CD4-positive, alpha-beta T cell treated with Interleukin-4 for 1 hour (primary cell): ENCODE data around the gene MCC.

Experiments
- DNase-seq, 2 donors: peaks; one replicate each; pipeline ENCODE4 v3.0.0-alpha.2; 2020 to 2022

MCC gene

DNA sequence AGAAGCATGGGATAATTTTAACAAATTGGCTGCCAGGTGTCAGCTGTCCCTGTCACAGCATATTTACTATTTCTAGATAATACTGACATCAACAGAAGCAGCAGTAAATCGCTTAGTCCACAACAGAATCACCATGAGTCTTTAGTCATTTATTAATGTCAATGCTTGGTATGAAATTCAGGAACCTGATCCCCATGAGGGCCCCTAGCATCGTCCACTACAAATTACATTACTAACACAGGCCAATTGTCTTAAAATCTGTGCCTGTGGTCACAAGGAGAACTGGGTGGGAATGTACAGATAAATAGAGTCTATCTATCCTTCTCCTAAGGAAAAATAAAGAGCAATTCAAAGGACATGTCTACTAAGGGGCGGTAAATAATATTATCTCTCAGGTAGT, 129.6 kb downstream of the MCC start:
- no peak for DNase-seq

DNA sequence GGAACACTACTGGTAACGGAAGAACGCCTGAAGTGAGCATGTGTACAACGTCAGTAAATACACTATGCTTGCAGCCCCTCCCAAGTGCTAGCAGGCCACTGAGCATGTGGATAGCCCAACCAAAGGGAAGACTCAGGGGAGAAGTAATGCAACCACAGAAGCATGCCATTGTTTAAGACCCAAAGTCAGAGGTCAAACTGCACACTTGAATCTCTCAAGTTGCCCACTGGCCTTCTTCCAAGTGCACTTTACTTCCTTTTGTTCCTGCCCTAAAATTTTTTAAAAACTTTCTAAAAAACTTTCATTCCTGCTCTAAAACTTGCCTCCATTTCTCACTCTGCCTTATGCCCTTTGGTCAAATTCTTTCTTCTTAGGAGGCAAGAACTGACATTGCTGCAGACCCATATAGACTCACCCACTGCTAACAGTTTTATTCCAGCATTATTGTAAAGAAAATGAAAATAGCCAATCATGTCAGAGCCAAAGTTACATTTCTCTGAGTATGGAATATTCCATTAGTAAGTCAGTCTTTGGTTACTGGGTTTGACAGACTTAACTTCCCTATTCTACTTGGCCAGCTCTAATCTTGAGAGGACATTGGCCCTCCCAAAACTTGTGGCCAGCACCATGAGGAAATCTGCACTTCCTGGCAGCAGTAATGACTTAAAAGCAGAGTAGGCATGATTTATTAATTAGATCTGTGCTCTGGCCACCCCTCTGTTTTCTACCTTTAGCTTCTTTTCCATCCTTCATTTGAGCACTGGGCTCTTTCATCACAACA, 130.4 kb downstream of the MCC start:
- no peak for DNase-seq

DNA sequence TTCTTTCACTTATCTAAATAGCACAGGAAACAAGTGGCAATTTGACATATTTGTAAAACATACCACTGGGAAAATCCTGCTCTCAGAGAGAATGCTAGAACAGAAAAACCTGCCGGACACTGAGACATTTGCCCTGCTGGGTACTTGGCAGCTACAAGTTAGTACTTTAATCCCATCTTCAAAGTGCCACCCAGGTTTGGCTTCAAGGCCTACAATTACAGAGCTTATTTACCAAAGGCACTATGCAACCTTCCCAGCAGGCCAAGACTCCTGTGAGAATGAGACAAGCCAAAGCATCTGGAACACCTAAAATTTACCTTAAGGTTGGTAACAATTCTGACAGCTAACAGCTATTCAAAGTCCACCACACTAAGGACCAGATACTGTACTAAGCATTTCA, 131.8 kb downstream of the MCC start:
- no peak for DNase-seq

DNA sequence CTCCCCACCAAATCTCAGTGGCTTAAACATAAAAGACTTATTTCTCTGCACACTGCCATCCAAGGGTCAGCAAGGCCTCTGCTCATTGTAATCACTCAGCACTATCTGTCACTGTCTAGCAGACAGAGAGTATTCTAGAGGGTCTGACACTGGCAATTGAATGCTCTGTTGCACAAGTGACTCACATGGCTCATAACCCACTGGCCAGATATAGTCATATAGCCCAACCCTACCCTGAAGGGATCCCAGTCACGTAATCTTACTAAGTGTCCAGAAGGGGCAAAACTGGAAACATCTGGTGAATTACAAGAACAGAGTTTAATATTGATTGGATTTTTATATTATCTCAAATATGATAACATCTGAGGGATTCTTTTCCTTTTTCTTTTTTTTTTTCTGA, 134.2 kb downstream of the MCC start:
- DNase-seq = no peak

DNA sequence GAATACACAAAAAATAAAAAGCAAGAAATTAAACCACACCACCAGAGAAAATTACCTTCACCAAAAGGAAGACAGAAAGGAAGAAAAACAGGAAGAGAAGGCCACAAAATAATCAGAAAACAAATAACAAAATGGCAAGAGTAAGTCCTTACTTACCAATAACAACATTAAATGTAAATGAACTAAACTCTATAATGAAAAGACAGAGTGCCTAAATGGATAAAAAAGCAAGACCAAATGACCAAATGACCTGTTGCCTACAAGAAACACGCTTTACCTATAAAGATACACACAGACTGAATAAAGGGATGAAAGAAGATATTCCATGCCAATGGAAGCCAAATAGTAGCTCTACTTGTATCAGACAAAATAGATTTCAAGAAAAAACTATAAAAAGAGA, 140.7 kb downstream of the MCC start:
- DNase-seq = no peak

DNA sequence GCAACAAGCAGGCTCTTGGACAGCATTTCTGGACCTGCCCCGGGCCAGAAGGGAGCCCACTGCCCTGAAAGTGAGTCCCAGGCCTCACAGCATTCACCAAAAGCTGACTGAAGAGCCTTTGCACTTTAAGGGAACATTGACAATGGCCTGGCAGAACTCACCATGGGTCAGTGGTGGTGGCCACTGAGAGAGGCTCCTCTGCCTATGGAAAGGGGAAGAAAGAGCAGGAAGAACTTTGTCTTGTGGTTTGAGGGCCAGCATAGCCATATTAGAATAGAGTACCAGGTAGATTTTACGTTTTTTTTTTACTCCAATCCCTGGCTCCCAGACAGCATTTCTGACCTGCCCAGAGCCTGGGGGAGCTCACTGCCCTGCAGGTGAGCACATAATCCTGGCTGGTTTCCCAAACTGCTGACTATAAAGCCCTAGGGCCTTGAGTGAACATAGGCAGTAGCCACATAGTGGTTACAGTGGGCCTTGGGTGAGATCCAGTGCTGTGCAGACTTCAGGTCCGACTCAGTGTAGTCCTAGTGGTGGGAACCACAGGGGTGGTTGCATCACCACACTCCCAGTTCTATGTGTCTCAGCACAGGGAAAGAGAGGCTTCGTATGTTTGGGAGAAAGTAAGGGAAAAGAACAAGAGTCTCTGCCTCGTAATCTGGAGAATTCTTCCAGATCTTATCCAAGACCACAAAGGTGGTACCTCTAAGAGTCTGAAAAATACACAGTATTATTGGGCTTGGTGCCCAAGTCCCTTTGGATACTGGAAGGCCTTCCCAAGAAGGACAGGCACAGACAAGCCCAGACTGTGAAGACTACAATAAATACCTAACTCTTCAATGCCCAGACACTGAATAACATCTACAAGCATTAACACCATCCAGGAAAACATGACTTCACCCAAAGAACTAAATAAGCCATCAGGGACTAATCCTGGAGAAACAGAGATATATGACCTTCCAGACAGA, 143.0 kb downstream of the MCC start:
- DNase-seq = no peak

DNA sequence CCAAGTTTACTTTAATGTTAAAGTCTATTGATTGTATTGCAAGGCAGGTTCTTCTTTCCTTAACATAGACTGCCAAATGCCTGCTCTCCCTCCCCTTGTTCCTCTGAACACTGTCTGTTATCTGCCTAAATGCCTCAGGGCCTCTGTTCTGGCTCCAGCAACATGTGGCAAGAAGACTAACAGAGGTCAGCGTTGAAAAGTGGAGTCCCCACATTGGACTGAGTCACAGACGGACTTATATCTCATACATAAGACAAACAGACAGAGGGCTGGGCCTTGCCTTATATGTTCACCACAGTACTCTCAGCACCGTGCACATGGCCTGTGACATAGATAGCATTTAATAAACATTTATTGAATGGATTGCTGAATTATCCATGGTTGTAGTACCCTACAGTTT, 144.9 kb downstream of the MCC start:
- no peak for DNase-seq

DNA sequence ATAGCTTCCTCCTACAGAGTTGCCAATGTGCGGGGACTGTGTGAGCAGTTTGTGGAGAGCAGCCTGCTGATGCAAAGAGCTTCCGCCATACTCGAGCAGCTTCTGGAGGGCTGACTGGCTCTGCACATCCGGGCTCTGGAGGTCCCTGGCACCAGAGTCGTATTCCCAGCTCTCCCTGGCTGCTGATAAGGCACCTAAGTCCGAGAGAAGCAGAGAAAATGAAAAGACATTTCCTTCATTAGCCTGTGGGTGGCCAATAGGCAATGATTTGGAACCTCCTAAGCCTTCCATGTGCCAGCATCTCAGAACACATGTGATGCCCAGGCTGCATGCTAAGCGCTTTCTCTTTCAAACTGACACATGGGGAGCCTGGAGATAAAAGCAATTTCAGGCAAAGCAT, 147.7 kb downstream of the MCC start:
- DNase-seq = no peak

DNA sequence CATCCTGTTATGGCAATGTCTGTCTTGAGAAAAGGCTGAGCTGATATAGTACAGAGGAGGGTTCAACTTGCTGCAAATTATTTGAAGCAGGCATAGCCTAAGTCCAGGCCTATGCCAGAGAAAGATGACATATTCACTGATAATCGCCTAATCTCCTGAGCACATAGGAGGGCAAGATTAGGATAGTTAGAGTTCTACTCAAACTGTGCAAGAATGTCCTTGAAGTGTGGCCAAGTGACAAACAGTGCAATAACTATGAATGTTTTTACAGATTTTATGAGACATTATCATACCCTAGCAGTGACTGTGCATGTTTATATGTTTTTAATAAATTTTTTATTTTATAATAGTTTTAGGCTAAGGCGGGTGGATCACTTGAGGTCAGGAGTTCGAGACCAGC, 149.6 kb downstream of the MCC start:
- DNase-seq = no peak

DNA sequence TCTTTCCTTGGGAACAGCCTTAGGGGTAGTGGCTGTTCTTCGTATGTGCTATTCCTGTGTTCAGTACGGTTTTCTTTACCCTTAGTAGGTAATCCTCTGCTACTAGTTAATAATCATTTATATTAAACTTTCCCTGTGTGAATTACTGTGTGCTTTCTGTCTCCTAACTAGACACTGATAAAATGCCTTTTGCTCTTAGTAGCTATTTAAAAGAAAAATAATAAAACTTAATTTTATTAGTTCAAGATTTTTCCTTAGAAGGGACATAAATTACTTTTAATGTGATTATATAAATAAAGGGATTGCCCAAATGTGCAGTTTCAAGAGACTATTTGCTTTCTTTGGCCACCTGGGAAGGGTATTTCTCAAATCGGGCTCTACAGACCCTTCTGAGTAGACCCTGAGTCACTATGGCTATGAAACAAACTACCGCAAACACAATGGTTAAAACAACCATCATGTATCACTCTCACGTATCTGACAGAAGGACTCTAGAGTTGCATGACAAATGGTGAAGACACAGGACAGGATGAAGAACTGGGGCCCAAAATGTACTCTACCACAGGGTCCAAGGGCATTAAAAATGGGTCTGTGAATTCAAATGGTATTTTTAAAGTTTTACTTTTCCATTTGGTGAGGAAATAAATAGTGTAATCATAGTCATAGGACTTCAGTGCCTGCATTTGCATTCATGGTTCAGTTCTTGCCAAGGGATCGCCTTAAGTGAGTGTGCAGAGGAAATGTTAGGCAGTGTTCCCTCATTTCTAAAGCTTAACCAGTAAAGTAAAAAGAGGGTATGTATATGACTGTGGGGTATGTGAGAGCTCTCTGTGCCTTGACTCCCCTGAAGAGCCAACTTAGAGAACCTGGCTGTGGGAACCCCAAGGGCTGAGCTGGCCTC, 150.5 kb downstream of the MCC start:
- no peak for DNase-seq

DNA sequence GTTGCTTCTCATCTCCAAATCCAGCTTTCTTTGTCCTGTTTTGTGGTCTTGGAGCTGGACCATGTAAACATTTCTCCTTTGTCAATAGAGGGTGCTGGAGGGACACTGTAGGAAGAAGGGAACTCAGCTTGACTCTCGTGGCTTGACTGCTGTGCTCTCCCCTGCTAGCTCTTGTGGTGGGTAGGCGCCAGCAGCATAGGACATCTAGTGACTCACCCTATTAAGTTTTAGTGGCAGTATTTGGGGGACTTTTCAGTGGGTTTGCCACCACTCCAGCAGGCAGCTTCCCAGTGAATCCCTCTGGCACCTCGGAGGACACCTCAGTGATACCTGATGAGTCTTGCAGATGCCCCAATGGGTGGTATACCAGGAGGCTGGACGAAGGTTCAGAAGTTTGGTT, 151.3 kb downstream of the MCC start:
- DNase-seq = peak in 1 of 2 donors; percentile 4

DNA sequence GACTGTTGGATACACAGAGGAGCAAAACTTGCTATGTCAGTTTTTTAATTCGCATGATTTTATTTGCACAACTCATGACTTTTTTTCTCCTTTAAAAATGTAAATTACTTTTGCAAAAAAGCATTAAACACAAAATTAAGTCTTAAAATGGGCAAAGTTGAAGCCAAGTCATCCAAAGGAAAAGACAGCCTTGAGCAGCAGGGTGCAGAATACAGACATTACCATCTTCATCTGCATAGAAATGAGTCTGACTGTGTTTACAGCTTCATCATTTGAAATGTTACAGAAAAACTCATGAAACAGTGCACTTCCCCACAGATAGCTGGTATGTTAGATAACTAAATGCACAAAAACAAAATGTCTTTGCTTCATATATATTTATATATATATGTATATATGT, 154.8 kb downstream of the MCC start:
- no peak for DNase-seq

DNA sequence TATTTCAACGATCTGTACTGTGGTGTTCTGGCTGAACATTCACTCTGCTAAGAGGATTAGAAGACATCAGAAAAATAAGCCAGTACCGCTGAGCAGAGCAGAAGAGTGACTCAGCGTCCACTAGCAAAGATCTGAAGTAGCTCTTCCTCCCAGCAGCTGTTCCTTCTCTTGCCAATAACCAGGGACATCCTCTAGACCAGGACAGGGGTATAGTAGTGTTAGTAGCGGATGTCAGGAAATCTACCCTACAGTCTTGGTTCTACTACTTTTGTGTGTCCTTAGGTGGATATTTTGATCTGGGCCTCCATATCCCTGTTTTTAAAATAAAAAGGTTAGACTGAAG, 157.1 kb downstream of the MCC start:
- DNase-seq = no peak

DNA sequence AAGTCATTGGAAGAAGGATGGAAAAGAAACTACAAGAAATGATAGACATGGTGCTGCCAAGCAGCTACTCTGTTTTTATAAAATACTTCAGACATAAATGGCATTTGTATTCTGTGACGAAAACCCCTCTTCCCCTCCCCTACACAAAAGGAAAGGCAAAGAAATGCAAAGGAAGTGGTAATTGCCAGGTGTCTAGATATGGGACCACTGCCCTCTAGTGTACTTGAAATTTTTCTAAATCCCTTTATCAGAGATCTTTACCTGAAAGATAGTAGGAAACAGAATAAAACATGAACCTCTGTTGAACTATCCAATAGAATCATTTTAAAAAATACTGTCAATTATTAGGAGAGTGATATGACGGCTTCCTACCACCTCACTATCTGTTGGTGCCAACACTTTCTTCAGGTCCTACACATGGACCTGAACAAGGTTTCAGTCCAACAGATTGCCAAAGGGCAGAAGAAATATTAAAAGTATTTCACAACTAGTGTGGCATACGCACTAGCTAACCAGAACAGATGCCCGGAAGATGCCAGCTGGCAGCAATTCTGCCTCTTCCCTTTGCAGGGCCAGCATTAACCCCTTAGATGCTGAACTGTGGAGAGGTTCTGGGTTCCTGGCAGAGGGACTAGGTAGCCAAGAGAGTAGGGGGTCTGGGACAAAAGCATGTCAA, 157.6 kb downstream of the MCC start:
- DNase-seq = peak; percentile 17 to 72

DNA sequence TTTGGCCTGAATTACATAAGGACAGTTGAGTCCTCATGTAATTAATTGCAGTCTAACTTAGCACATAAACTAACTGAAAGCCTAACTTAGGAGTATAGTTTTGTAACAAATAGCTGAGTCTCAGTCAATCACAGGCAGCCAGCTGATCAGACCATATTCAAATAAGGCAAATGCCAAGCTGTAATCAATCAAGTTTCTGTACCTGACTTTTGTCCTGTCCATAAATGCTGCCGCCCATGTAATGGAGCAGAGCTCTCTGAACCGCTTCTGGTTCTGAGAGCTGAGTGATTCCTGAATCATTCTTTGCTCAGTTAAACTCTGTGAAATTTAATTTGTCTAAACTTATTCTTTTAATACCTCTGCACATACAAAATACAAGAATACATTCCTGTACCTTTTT, 158.3 kb downstream of the MCC start:
- DNase-seq = no peak

DNA sequence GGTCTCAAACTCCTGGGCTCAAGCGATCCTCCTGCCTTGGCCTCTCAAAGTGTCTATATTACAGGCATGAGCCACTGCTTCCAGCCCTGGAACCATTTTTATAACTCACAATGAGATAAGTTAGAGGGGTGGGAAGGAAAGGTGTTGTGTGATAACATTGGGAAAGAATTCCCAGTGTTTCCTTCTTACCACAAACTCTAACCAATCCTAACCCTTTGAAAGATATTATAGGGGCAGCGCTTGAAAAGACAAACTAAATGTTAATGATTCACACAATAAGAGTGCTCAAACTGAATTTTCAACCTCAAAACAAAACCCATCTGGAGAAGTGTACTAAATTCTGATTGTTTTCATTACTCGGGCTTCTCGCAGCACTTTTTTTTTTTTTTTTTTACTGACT, 163.2 kb downstream of the MCC start:
- DNase-seq = no peak

DNA sequence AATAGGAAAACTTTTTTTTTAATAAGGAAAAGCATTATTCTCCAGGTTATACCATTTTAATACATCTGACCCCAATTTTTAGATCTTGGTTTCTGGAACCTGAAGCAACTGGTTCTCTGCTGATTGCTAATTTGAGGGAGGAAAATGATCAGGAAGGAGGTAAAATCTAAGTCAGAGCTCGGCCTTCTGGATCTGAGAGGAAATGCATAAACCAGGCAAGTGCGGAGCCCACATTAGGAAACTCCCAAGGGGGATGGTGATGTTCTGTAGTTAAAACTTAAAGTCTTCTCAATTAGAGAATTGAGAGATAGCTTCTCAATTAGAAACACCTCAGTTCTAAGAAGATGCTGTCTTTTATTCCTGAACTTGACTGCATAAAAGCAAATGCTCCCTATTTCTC, 167.0 kb downstream of the MCC start:
- DNase-seq = no peak

DNA sequence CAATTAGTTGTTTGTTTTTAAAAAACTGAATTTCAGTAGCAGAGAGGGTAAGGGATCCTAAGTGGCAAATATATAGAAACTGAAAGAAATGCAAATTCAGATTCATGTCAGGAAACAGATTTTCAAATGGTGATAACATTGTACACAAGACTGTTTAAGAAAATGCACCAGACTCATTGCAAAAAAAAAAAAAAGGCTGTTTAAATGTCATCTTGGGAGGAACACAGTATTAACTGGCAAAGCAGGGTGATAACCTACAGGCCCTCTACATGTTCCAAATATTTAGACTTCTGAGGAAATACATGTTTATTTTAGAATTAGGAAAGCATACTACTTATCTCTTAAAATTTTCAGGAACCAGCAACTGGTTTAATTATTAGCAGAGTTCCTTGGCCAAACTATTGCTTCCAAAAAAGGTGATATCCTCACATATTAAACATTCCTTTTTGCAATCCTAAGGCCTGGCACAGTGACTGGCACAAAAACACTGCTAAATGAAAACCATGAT, 167.9 kb downstream of the MCC start:
- no peak for DNase-seq

DNA sequence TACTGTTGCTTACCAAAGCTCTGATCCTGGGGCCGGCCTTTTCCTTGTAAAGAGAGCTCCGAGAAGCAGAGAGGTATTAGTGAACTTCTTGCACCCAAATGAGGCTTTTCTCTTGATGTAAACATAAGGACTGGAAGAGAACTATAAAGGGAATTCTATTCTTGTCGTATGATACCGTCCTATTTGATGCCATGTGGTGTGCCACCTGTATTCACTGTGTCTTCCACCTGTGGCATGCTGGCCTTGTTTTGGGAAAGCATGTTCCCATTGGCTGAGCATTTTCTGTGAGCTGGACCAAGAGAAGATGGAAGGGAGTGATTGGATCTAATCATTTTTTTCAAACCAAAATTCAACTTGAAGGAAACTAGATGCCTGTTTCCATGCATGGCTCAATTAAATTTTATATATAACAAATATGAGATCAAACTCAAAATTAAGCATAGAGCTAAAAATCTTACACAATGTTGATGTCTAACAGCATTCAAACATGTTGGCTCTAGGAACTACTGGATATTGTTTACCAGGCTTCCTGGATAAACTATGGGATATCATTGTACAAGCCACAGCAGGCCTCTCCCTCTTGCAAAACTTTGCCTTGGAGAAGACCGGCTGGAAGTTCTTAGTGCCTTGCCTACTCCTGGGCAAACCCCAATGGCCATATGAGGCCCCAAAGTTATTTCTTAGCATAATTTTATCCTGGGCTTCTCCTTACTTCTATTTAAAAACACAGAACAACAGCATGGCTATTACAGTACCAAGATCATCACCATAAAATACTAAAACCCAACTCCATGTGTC, 168.8 kb downstream of the MCC start:
- no peak for DNase-seq

DNA sequence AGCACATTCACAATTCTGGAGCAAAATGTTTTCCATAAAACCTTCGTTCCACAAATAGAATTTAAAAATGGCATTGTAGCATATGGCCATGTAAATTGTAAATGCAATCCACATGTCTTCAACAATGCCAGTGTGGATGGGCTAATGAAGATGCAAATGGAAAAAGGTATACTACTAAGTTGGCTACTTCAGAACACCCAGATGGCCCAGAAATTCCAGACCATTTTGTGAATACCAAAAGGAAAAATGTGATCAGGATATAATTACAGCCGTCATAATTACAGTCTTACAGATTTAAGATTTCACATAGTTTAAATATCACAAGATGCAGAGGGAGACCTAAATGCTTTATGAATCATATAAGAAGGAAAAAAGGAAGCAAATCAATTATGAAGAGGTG, 170.6 kb downstream of the MCC start:
- no peak for DNase-seq

DNA sequence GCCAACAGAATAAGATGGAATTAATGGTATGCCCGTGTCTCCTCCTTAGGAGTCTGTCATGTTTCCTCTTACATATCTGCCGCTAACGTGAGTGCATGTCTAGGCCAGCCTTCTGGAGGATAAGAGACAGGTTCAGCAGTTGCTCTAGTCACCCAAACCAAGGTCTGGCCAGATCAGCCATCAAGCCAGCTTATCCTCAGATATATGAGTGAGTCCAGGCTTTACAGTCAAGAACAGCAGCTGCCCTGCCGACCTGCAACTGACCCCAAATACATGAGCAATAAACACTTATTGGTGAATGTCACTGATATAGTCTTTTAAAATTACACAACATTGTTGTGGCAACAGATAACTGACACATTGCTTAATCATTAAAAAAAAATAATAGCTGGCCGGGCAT, 177.0 kb downstream of the MCC start:
- DNase-seq = no peak

DNA sequence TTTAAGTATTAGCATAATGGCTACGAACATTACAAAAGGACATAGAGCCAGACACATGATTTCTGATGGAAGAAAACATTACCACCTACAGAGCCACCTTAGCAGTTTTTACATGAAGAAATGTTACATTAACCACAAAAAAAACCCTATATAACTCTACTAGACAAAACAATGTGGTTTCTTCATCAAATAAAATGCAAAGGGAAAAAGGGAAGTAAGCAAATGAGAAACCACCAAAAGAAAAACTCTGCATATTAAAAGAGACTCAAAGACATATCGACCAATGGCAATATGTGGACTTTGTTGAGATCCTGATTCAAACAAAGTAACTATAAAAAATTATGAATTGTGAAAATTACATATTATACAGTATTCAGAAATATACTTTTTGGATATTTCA, 186.1 kb downstream of the MCC start:
- DNase-seq = no peak
